Spleen (tissue), 11 donors: ENCODE results near the gene ADARB2. TPM values are rescaled to one million over a fixed set of nuclear protein-coding genes. Genes with fewer than 3 reads are reported as not detected.
"Not testable (repeated sequence)": the region's sequence is repeated elsewhere in the genome, so short reads cannot be mapped to it uniquely, and the experiment has no call there.

Source experiments
- DNase-seq: peaks from one replicate; pipeline ENCODE4 v3.0.0-alpha.2; 2020
- H3K27ac ChIP-seq, 8 donors: fragments of 200-600 bp; sonication (generic) in 7 of 8; 1 replicate in 4 of 8; 2 replicates in 4 of 8; pipeline versions ENCODE4 v1.5.0 to v1.8.0; 2016 to 2021; ENCODE audit warnings: inconsistent platforms in 4 of 8, mild to moderate bottlenecking in 4 of 8, moderate library complexity in 1 of 8
- H3K27me3 ChIP-seq, 7 donors: fragments of 200-600 bp; sonication (generic) in 6 of 7; replicated peaks in 1 of 7; 1 replicate in 4 of 7; 2 replicates in 3 of 7; pipeline versions ENCODE4 v1.5.0 to v1.8.0; 2016 to 2021; ENCODE audit warnings: inconsistent platforms in 3 of 7, mild to moderate bottlenecking in 1 of 7
- H3K36me3 ChIP-seq, 6 donors: fragments of 200-600 bp; sonication (generic) in 5 of 6; 1 replicate in 4 of 6; 2 replicates in 2 of 6; pipeline versions ENCODE4 v1.5.0 to v1.8.0; 2016 to 2021; ENCODE audit warnings: inconsistent platforms in 2 of 6
- H3K4me1 ChIP-seq, 6 donors: fragments of 200-600 bp; sonication (generic) in 5 of 6; 1 replicate in 3 of 6; 2 replicates in 3 of 6; pipeline versions ENCODE4 v1.5.0 to v1.8.0; 2016 to 2021; ENCODE audit warnings: inconsistent platforms in 3 of 6
- H3K4me3 ChIP-seq, 8 donors: fragments of 200-600 bp; sonication (generic) in 7 of 8; 1 replicate in 4 of 8; 2 replicates in 4 of 8; pipeline versions ENCODE4 v1.5.0 to v1.8.0; 2016 to 2021; ENCODE audit warnings: inconsistent platforms in 4 of 8, mild to moderate bottlenecking in 4 of 8, moderate library complexity in 2 of 8
- H3K9me3 ChIP-seq, 8 donors: fragments of 200-600 bp; sonication (generic) in 7 of 8; 1 replicate in 4 of 8; 2 replicates in 4 of 8; pipeline versions ENCODE4 v1.5.0 to v1.8.0; 2016 to 2021; ENCODE audit warnings: inconsistent platforms in 4 of 8
- CTCF ChIP-seq, 11 experiments: fragments of 200-600 bp in 7 of 11; fragments of 450-650 bp in 4 of 11; sonication (generic) in 4 of 11; IDR thresholded peaks in 8 of 11; conservative IDR thresholded peaks in 3 of 11; 1 replicate in 7 of 11; 2 replicates in 4 of 11; pipeline versions ENCODE4 v1.4.0 to v1.8.0; 2016 to 2021; ENCODE audit warnings: antibody characterized with exemption in 11 of 11, inconsistent platforms in 4 of 11, mild to moderate bottlenecking in 1 of 11
- POLR2A ChIP-seq, 3 donors: fragments of 450-650 bp; IDR thresholded peaks; one replicate each; pipeline ENCODE4 v1.5.1; 2017; ENCODE audit warnings: antibody characterized with exemption in 3 of 3, mild to moderate bottlenecking in 1 of 3
- POLR2AphosphoS5 ChIP-seq, 3 donors: sonication (generic); formaldehyde crosslinking; IDR thresholded peaks; one replicate each; pipeline ENCODE4 v1.5.1; 2017; ENCODE audit warnings: antibody characterized with exemption in 3 of 3
- WGBS, 5 donors: extraction: QIAGEN DNeasy Blood & Tissue Kit in 3 of 5; methylation state at CpG; one replicate each; pipeline versions ENCODE4 v1.1.5 to v1.1.7; 2013 to 2018; 5-methylcytosine and 5-hydroxymethylcytosine counted together
- intact Hi-C: fragments of 100-400 bp; cut with DNase I; formaldehyde crosslinking; loops from one replicate; pipeline ENCODE4 v1.15.0; 2023; ENCODE audit warnings: low total_unique reads
- polyA plus RNA-seq, 3 donors: library from polyadenylated mRNA; stranded (reverse); fragments of 200-250 nt; gene quantifications; one replicate each; pipeline ENCODE4 v1.2.1, GENCODE V29; 2013
- total RNA-seq, 7 donors: library from RNA; depleted of rRNA in 3 of 7; stranded (reverse); fragments of >200 nt in 3 of 7; fragmentation: NEBNext Ultra II Directional in 4 of 7; extraction: Animal tissue kit (Norgen Biotek cat#: 25700) in 4 of 7; gene quantifications; one replicate each; pipeline versions ENCODE4 v1.1.0 to v1.2.1, GENCODE V29; 2016 to 2021
- donor health status: healthy with polysubstance abuse.
- donor health status: DM: no; HTN: no; CAD: no; lungs with moderate emphysema.
- donor health status: DM: no; HTN: no; CAD: no.
- donor health status: Bipolar disorder and iron deficiency.
- donor health status: healthy.
- donor health status: DM: no; HTN: no; CAD: no.
- donor health status: DM: yes; HTN: yes; CAD: no.

ADARB2 gene
- total and polyA plus RNA-seq, 10 donors = 0.05 to 8.1 (median 0.96) TPM

- H3K27me3 ChIP-seq = peaks cover 0 to 8% (median 0%) of the 10 kb centered on the region in 7 donors
- DNase-seq = no peak
- no peak overlapping the region for H3K4me3 ChIP-seq
- H3K27ac ChIP-seq = no peak overlapping the region
- H3K4me1 ChIP-seq = no peaks in the 10 kb centered on the region
- H3K9me3 ChIP-seq = no peaks in the 10 kb centered on the region
- WGBS, 5 donors = 83 to 92% (median 87%) methylated on average over 9 to 13 of the region's 13 CpGs
- no peak for TF ChIP-seq POLR2A (IDR thresholded peaks at IDR 0.05)
- TF ChIP-seq CTCF (IDR thresholded peaks at IDR 0.05 in 8 of 11, conservative IDR thresholded peaks at IDR 0.05 in 3 of 11) = no peak
- TF ChIP-seq POLR2AphosphoS5 (IDR thresholded peaks at IDR 0.05) = no peak
- H3K36me3 ChIP-seq = no peaks in the 10 kb centered on the region
- intact Hi-C loops = no loop called here
Measured at GRCh38 chr10:1344408-1344807, 392.9 kb downstream of the ADARB2 start.

DNA sequence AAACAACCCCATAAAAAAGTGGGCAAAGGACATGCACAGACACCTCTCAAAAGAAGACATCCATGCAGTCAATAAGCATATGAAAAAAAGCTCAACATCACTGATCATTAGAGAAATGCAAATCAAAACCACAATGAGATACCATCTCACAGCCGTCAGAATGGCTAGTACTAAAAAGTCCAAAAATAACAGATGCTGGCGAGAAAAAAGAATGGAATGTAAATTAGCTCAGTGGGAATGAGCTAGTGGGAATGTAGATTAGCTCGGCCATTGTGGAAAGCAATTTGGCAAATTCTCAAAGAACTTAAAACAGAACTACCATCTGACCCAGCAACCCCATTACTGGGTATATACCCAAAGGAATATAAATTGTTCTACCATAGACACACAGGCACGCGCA lies 394.1 kb downstream of the ADARB2 start:
- H3K27ac ChIP-seq = no peak overlapping the region
- intact Hi-C loops = no loop called here

DNA sequence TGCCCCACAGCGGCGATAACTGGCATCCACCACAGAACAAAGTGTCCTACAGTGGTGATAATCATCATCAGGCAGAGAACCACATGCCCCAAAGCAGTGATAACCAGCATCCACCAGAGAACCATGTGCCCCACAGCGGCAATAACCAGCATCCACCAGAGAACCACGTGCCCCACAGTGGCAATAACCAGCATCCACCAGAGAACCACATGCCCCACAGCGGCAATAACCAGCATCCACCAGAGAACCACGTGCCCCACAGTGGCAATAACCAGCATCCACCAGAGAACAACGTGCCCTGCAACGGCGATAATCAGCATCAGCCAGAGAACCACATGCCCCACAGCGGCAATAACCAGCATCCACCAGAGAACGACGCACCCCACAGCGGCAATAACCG lies 396.3 kb downstream of the ADARB2 start:
- H3K9me3 ChIP-seq, H3K4me1 ChIP-seq, DNase-seq, H3K4me3 ChIP-seq, intact Hi-C loops, H3K36me3 ChIP-seq, H3K27ac ChIP-seq, H3K27me3 ChIP-seq: not testable (repeated sequence)
- WGBS, 5 donors = 89 to 99% (median 95%) methylated on average over 14 of the region's 14 CpGs

More for the DNA sequence above, 394.1 kb downstream of the ADARB2 start:
- 68 to 77% (median 73%) methylated on average over 5 of the region's 5 CpGs for WGBS, 5 donors
- no peak overlapping the region for H3K4me3 ChIP-seq
- H3K4me1 ChIP-seq = no peaks in the 10 kb centered on the region
- no peaks in the 10 kb centered on the region for H3K9me3 ChIP-seq
- peaks cover 0 to 2% (median 0%) of the 10 kb centered on the region in 7 donors for H3K27me3 ChIP-seq
- DNase-seq = no peak
- no peak for TF ChIP-seq CTCF (IDR thresholded peaks at IDR 0.05 in 8 of 11, conservative IDR thresholded peaks at IDR 0.05 in 3 of 11)
- TF ChIP-seq POLR2AphosphoS5 (IDR thresholded peaks at IDR 0.05) = no peak
- no peak for TF ChIP-seq POLR2A (IDR thresholded peaks at IDR 0.05)
- no peaks in the 10 kb centered on the region for H3K36me3 ChIP-seq

GRCh38 chr10:1339396-1339795 lies 397.9 kb downstream of the ADARB2 start:
- no peaks in the 10 kb centered on the region for H3K9me3 ChIP-seq
- H3K27me3 ChIP-seq = peaks cover 0 to 4% (median 0%) of the 10 kb centered on the region in 7 donors
- WGBS, 5 donors = 69 to 86% (median 82%) methylated on average over 6 of the region's 6 CpGs
- intact Hi-C loops = no loop called here
- no peaks in the 10 kb centered on the region for H3K36me3 ChIP-seq
- no peak overlapping the region for H3K4me3 ChIP-seq
- no peak for DNase-seq
- TF ChIP-seq CTCF (IDR thresholded peaks at IDR 0.05 in 8 of 11, conservative IDR thresholded peaks at IDR 0.05 in 3 of 11) (no peak), POLR2A (IDR thresholded peaks at IDR 0.05) (no peak), POLR2AphosphoS5 (IDR thresholded peaks at IDR 0.05) (no peak)
- H3K4me1 ChIP-seq = no peaks in the 10 kb centered on the region
- no peak overlapping the region for H3K27ac ChIP-seq

- intact Hi-C loops = no loop called here
- H3K36me3 ChIP-seq = no peaks in the 10 kb centered on the region
- H3K4me3 ChIP-seq = no peak overlapping the region
- peaks cover 0 to 9% (median 0%) of the 10 kb centered on the region in 7 donors for H3K27me3 ChIP-seq
- H3K9me3 ChIP-seq = no peaks in the 10 kb centered on the region
- H3K27ac ChIP-seq = no peak overlapping the region
- H3K4me1 ChIP-seq = no peaks in the 10 kb centered on the region
- no peak for DNase-seq
- 42 to 65% (median 53%) methylated on average over 4 of the region's 4 CpGs for WGBS, 5 donors
- TF ChIP-seq POLR2A (IDR thresholded peaks at IDR 0.05) (no peak), POLR2AphosphoS5 (IDR thresholded peaks at IDR 0.05) (no peak), CTCF (IDR thresholded peaks at IDR 0.05 in 8 of 11, conservative IDR thresholded peaks at IDR 0.05 in 3 of 11) (no peak)
Measured at GRCh38 chr10:1335642-1336041, 401.7 kb downstream of the ADARB2 start.
